ENCODE measurements around the gene PTH2. TPM values are rescaled to one million over a fixed set of nuclear protein-coding genes. Genes with fewer than 3 reads are reported as not detected.
A peak's percentile ranks its signal among the peaks of the same experiment; 100 is the strongest.

Gene PTH2
- total and polyA plus RNA-seq, 8 donors = not detected

DNA sequence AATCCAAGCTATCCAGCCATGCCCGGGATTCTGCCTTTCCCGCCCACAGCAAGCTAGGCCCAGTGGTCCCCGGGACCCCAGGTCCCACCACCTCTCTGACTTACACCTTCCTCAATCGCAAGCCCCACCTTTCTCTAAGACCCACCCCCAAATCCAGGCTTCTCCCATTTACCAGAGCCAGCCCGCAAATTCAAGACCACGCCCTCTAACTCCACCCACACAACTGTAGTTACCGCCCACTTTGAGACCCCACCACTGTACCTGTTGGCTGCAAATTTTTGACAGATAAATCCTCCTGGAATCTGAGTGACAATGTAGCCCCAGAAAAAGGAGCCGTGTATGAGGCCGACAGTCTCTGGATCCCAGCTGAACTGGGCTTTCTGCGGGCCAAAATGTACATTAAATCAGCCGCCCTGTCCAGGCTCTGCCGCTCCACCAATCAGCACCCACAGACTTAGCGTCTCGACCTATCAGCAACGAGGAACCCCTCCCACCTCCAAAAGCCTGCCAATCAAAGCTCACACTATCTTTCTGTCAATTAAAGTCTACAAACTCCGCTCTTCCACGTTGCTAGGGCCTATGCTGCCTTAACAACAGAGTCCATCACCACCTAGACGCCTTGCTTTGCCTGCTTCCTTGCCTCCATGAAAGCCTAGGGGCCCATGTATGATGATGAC is 11.8 kb upstream of the PTH2 start:
- ATAC-seq (no peak), DNase-seq (peak in 1 of 4 donors; percentile 13)
- H3K27ac ChIP-seq = no peak overlapping the region
- TF ChIP-seq, protein P1, sequence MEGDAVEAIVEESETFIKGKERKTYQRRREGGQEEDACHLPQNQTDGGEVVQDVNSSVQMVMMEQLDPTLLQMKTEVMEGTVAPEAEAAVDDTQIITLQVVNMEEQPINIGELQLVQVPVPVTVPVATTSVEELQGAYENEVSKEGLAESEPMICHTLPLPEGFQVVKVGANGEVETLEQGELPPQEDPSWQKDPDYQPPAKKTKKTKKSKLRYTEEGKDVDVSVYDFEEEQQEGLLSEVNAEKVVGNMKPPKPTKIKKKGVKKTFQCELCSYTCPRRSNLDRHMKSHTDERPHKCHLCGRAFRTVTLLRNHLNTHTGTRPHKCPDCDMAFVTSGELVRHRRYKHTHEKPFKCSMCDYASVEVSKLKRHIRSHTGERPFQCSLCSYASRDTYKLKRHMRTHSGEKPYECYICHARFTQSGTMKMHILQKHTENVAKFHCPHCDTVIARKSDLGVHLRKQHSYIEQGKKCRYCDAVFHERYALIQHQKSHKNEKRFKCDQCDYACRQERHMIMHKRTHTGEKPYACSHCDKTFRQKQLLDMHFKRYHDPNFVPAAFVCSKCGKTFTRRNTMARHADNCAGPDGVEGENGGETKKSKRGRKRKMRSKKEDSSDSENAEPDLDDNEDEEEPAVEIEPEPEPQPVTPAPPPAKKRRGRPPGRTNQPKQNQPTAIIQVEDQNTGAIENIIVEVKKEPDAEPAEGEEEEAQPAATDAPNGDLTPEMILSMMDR (IDR thresholded peaks at IDR 0.05) = no peak
- H3K9me3 ChIP-seq = no peaks in the 10 kb centered on the region
- peaks cover 86 to 100% of the 10 kb centered on the region in 2 donors for H3K27me3 ChIP-seq
- no peak overlapping the region for H3K4me3 ChIP-seq
- peaks cover 0 to 6% of the 10 kb centered on the region in 2 donors for H3K4me1 ChIP-seq
- intact Hi-C loops (cut with DNase I) = no loop called here
- H3K36me3 ChIP-seq = no peaks in the 10 kb centered on the region

DNA sequence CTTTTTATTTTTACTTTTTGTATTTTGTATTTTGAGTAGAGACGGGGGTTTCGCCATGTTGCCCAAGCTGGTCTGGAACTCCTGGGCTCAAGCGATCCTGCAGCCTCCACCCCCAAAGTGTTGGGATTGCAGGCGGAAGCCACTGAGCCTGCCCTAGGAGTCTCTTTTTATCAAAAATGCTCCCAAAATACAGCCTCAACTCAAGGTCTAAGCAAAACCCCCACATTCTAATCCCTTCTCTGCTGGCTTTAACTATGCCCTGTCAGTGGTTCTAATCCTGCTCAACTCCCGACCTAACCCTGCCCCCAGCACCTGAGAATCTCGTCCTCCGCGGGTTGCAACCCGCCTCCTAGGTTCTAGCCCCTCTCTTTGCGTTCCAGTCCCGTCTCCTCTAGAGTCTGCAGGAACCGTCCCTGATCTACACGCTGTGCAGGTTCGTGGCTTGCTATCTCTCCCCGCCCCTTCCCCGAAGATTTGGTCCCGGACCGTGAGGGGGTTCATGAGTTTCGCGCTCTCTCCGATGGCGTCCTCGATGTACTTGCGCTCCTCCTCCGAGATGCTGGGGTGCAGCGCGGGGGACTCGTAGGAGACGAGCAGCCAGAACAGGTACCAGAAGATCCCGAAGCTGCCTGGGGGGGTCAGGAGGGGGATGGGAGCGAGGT is 10.1 kb upstream of the PTH2 start:
- no peaks in the 10 kb centered on the region for H3K9me3 ChIP-seq
- peaks cover 0 to 8% of the 10 kb centered on the region in 2 donors for H3K4me1 ChIP-seq
- ATAC-seq (no peak), DNase-seq (peak in 1 of 4 donors; percentile 47)
- H3K27ac ChIP-seq = no peak overlapping the region
- TF ChIP-seq, protein P1 (IDR thresholded peaks at IDR 0.05) = no peak
- intact Hi-C loops (cut with DNase I) = no loop called here
- H3K36me3 ChIP-seq = no peaks in the 10 kb centered on the region
- no peak overlapping the region for H3K4me3 ChIP-seq
- peaks cover 77 to 100% of the 10 kb centered on the region in 2 donors for H3K27me3 ChIP-seq

GRCh38 chr19:49432141-49433073 is 9.2 kb upstream of the PTH2 start:
- ATAC-seq (peak; percentile 78), DNase-seq (peak in 1 of 4 donors; percentile 37)
- TF ChIP-seq, protein P1 (IDR thresholded peaks at IDR 0.05) = no peak
- Histone ChIP-seq H3K9me3 (no peaks in the 10 kb centered on the region), H3K27ac (no peak overlapping the region), H3K4me3 (no peak overlapping the region), H3K27me3 (peaks cover 81 to 100% of the 10 kb centered on the region in 2 donors), H3K4me1 (peaks cover 0 to 16% of the 10 kb centered on the region in 2 donors), H3K36me3 (no peaks in the 10 kb centered on the region)
- intact Hi-C loops (cut with DNase I) = no loop called here

- peaks cover 81 to 100% of the 10 kb centered on the region in 2 donors for H3K27me3 ChIP-seq
- no peak overlapping the region for H3K4me3 ChIP-seq
- no peak for DNase-seq
- no peak for ATAC-seq
- no peaks in the 10 kb centered on the region for H3K36me3 ChIP-seq
- H3K4me1 ChIP-seq = peaks cover 0 to 12% of the 10 kb centered on the region in 2 donors
- no peaks in the 10 kb centered on the region for H3K9me3 ChIP-seq
- TF ChIP-seq, protein P1 (IDR thresholded peaks at IDR 0.05) = no peak
- H3K27ac ChIP-seq = no peak overlapping the region
- intact Hi-C loops (cut with DNase I) = no loop called here
Measured at GRCh38 chr19:49431330-49431749, 8.1 kb upstream of the PTH2 start.

Data from left lung (tissue), 10 donors.